ENCODE measurements around the gene BTBD16. TPM values are rescaled to one million over a fixed set of nuclear protein-coding genes. Genes with fewer than 3 reads are reported as not detected.

Gene BTBD16
- total RNA-seq, 3 donors from 2014 or later: 0.29 TPM; not detected in 2

GRCh38 chr10:122252805-122253204 lies 18.3 kb upstream of the BTBD16 start:
- TF ChIP-seq POLR2AphosphoS5 (IDR thresholded peaks at IDR 0.05) (no peak), POLR2A (IDR thresholded peaks at IDR 0.05) (no peak), CTCF (IDR thresholded peaks at IDR 0.05) (no peak)
- no peak for DNase-seq (ENCODE audit: low spot score in 2 of 2)
- H3K36me3 ChIP-seq: no peaks in the 10 kb centered on the region
- H3K4me1 ChIP-seq: no peaks in the 10 kb centered on the region
- no peak overlapping the region for H3K4me3 ChIP-seq
- no peak overlapping the region for H3K27ac ChIP-seq
- H3K27me3 ChIP-seq: no peaks in the 10 kb centered on the region
- intact Hi-C loops (cut with DNase I; ENCODE audit: low total_unique reads): no loop called here
- no peaks in the 10 kb centered on the region for H3K9me3 ChIP-seq

- Histone ChIP-seq H3K27ac (no peak overlapping the region), H3K4me3 (no peak overlapping the region), H3K27me3 (no peaks in the 10 kb centered on the region), H3K4me1 (no peaks in the 10 kb centered on the region), H3K9me3 (no peaks in the 10 kb centered on the region), H3K36me3 (no peaks in the 10 kb centered on the region)
- intact Hi-C loops (cut with DNase I; ENCODE audit: low total_unique reads): no loop called here
- DNase-seq (ENCODE audit: low spot score in 2 of 2): no peak
- TF ChIP-seq POLR2A (IDR thresholded peaks at IDR 0.05) (no peak), CTCF (IDR thresholded peaks at IDR 0.05) (no peak), POLR2AphosphoS5 (IDR thresholded peaks at IDR 0.05) (no peak)
These were observed 17.5 kb upstream of the BTBD16 start for GRCh38 chr10:122253605-122254004.

GRCh38 chr10:122254831-122255230 lies 16.3 kb upstream of the BTBD16 start:
- Histone ChIP-seq H3K4me3 (no peak overlapping the region), H3K27ac (no peak overlapping the region), H3K36me3 (no peaks in the 10 kb centered on the region), H3K9me3 (no peaks in the 10 kb centered on the region), H3K4me1 (no peaks in the 10 kb centered on the region), H3K27me3 (no peaks in the 10 kb centered on the region)
- intact Hi-C loops (cut with DNase I; ENCODE audit: low total_unique reads): no loop called here
- no peak for TF ChIP-seq POLR2A (IDR thresholded peaks at IDR 0.05)
- TF ChIP-seq POLR2AphosphoS5 (IDR thresholded peaks at IDR 0.05): no peak
- TF ChIP-seq CTCF (IDR thresholded peaks at IDR 0.05): no peak
- no peak for DNase-seq (ENCODE audit: low spot score in 2 of 2)

GRCh38 chr10:122255509-122256301 lies 15.4 kb upstream of the BTBD16 start:
- Histone ChIP-seq H3K4me3 (no peak overlapping the region), H3K36me3 (no peaks in the 10 kb centered on the region), H3K9me3 (no peaks in the 10 kb centered on the region), H3K27ac (no peak overlapping the region), H3K27me3 (no peaks in the 10 kb centered on the region), H3K4me1 (no peaks in the 10 kb centered on the region)
- TF ChIP-seq CTCF (IDR thresholded peaks at IDR 0.05) (no peak), POLR2A (IDR thresholded peaks at IDR 0.05) (no peak), POLR2AphosphoS5 (IDR thresholded peaks at IDR 0.05) (no peak)
- intact Hi-C loops (cut with DNase I; ENCODE audit: low total_unique reads): no loop called here
- DNase-seq (ENCODE audit: low spot score in 2 of 2): no peak

GRCh38 chr10:122257041-122257440 lies 14.1 kb upstream of the BTBD16 start:
- Histone ChIP-seq H3K4me3 (no peak overlapping the region), H3K27ac (no peak overlapping the region), H3K4me1 (no peaks in the 10 kb centered on the region), H3K9me3 (no peaks in the 10 kb centered on the region), H3K36me3 (no peaks in the 10 kb centered on the region), H3K27me3 (no peaks in the 10 kb centered on the region)
- DNase-seq (ENCODE audit: low spot score in 2 of 2): no peak
- no peak for TF ChIP-seq POLR2A (IDR thresholded peaks at IDR 0.05)
- TF ChIP-seq POLR2AphosphoS5 (IDR thresholded peaks at IDR 0.05): no peak
- TF ChIP-seq CTCF (IDR thresholded peaks at IDR 0.05): no peak
- intact Hi-C loops (cut with DNase I; ENCODE audit: low total_unique reads): no loop called here

All from breast epithelium (tissue), 4 donors.